DND-41 (cell line): ENCODE measurements around the gene STOML1.

Source experiments
- CTCF ChIP-seq: IDR thresholded peaks from 2 replicates; pipeline ENCODE4 v1.5.1; 2012; ENCODE audit warnings: borderline replicate concordance, low read length, moderate library complexity, mild to moderate bottlenecking; ENCODE audit not compliant: poor library complexity, severe bottlenecking; ENCODE audit errors: extremely low read depth
- EZH2 ChIP-seq: IDR thresholded peaks from 3 replicates; pipeline ENCODE4 v1.6.1; 2012; ENCODE audit warnings: borderline replicate concordance, low read depth, mild to moderate bottlenecking, moderate library complexity, low read length, inconsistent platforms; ENCODE audit not compliant: severe bottlenecking

GRCh38 chr15:73972984-73973682 lies 19.0 kb downstream of the STOML1 start:
- no peak for TF ChIP-seq EZH2
- peak; percentile 91 for TF ChIP-seq CTCF
